Natural killer cell treated with Interleukin-12 subunit alpha and Interleukin-12 subunit beta and Interleukin-15 and Interleukin-18, amount 100 ng/mL, for 72 hours (primary cell): ENCODE results near the gene MYL9. TPM values are rescaled to one million over a fixed set of nuclear protein-coding genes. Genes with fewer than 3 reads are reported as not detected.
"Not testable (repeated sequence)": the region's sequence is repeated elsewhere in the genome, so short reads cannot be mapped to it uniquely, and the experiment has no call there.

ENCODE experiments used
- ATAC-seq, 2 donors: fragments of 150-1000 bp; cut with Tn5 transposase in 1 of 2; sonication (Bioruptor Pico), chemical (Tn5 transposase) in 1 of 2; 2 replicates each; pipeline ENCODE4 v1.10.0; 2021
- DNase-seq: peaks from one replicate; pipeline ENCODE4 v3.0.0; 2022; ENCODE audit warnings: low spot score
- H3K27ac Mint-ChIP-seq, 2 donors: 1 replicate in 1 of 2; 2 replicates in 1 of 2; pipeline ENCODE4 v1.8.0; 2022; ENCODE audit warnings: mixed read lengths in 2 of 2, mild to moderate bottlenecking in 1 of 2, moderate library complexity in 1 of 2
- H3K27me3 Mint-ChIP-seq, 2 donors: 1 replicate in 1 of 2; 2 replicates in 1 of 2; pipeline ENCODE4 v1.8.0; 2022; ENCODE audit warnings: mixed read lengths in 2 of 2
- H3K36me3 Mint-ChIP-seq: one replicate; pipeline ENCODE4 v1.8.0; 2022; ENCODE audit warnings: mixed read lengths
- H3K4me1 Mint-ChIP-seq, 2 donors: 1 replicate in 1 of 2; 2 replicates in 1 of 2; pipeline ENCODE4 v1.8.0; 2022; ENCODE audit warnings: low read depth in 2 of 2, mixed read lengths in 2 of 2, mild to moderate bottlenecking in 1 of 2
- H3K4me3 Mint-ChIP-seq: one replicate; pipeline ENCODE4 v1.8.0; 2022; ENCODE audit warnings: mixed read lengths
- H3K9me3 Mint-ChIP-seq: 2 replicates; pipeline ENCODE4 v1.8.0; 2022; ENCODE audit warnings: mixed read lengths
- total RNA-seq, 2 donors: library from RNA; stranded (reverse); gene quantifications; one replicate each; pipeline ENCODE4 v1.2.3, GENCODE V29; 2022

MYL9 gene
- total RNA-seq, 2 donors from 2014 or later, result 0.76 TPM; not detected in 1

DNA sequence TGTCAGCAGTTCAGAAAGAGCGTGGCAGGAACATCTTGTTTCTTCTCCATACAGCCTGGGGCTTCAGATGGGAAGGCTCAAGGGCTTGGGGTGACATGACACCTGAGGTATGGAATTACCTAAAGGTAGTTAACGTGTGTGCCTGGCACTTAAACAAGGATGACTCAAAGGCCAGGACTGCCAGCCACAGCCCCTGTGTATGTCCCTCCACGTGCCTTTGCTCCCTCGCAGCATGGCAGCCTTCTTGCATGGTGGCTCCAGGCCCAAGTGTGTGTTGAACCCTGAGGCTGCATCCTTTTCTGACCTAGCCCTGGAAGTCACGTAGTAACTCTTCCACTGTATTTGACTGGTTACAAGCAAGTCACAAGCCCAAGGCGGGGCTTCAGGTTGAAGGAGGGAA is 33.6 kb upstream of the MYL9 start:
- DNase-seq, result no peak
- no peaks in the 10 kb centered on the region for H3K9me3 Mint-ChIP-seq
- peaks cover 11% of the 10 kb centered on the region for H3K36me3 Mint-ChIP-seq
- no peak overlapping the region for H3K4me3 Mint-ChIP-seq
- no peak overlapping the region for H3K27ac Mint-ChIP-seq
- ATAC-seq, result no peak
- H3K4me1 Mint-ChIP-seq, result peaks cover 5 to 11% of the 10 kb centered on the region in 2 donors
- no peaks in the 10 kb centered on the region for H3K27me3 Mint-ChIP-seq

DNA sequence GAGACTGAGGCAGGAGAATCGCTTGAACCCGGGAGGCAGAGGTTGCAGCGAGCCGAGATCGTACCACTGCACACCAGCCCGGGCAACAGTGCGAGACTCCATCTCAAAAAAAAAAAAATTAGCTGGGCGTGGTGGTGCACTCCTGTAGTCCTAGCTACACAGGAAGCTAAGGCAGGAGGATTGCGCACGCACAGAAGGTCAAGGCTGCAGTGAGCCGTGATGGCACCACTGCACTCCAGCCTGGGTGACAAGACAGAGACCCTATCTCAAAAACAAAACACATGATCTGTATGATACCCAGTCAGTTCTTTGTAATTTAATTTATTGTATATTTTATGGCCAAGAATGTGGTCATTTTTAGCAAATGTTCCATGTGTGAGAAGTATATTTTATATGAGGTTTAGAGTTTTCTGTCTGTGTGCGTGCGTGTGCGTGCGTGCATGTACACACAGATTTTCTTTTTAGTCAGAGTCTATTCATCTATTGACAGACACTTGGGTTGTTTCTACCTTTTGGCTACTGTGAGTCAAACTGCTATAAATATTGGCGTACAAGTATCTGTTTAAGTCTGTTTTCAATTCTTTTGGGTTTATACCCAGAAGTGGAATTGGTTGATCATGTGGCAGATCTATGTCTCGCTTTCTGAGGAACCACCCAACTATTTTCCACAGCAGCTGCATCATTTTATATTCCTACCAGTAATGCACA is 22.2 kb upstream of the MYL9 start:
- no peaks in the 10 kb centered on the region for H3K4me1 Mint-ChIP-seq
- DNase-seq (no peak), ATAC-seq (peak in 1 of 2 donors; percentile 52)
- H3K36me3 Mint-ChIP-seq, result no peaks in the 10 kb centered on the region
- peak overlapping the region in 1 of 2 donors; percentile 2 for H3K27ac Mint-ChIP-seq
- no peaks in the 10 kb centered on the region for H3K9me3 Mint-ChIP-seq
- no peaks in the 10 kb centered on the region for H3K27me3 Mint-ChIP-seq
- H3K4me3 Mint-ChIP-seq, result no peak overlapping the region

DNA sequence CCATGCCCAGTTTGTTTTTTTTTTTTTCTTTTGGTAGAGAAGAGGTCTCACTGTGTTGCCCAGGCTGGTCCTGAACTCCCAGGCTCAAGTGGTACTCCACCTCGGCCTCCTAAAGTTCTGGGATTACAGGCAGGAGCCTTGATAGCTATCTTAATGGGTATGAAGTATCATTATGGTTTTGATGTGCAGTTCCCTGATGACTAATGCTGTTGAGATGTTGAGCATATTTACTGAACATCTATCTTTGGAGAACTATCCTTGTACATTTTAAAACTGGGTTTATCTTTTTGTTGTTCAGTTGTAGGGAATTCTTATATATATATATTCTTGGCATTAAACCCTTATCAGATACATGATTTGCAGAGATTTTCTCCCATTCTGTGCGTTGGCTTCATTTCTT is 21.4 kb upstream of the MYL9 start:
- ATAC-seq (no peak), DNase-seq (no peak)
- no peaks in the 10 kb centered on the region for H3K36me3 Mint-ChIP-seq
- no peaks in the 10 kb centered on the region for H3K4me1 Mint-ChIP-seq
- H3K27ac Mint-ChIP-seq, result peak overlapping the region in 1 of 2 donors; percentile 2
- no peak overlapping the region for H3K4me3 Mint-ChIP-seq
- H3K9me3 Mint-ChIP-seq, result no peaks in the 10 kb centered on the region
- H3K27me3 Mint-ChIP-seq, result no peaks in the 10 kb centered on the region

DNA sequence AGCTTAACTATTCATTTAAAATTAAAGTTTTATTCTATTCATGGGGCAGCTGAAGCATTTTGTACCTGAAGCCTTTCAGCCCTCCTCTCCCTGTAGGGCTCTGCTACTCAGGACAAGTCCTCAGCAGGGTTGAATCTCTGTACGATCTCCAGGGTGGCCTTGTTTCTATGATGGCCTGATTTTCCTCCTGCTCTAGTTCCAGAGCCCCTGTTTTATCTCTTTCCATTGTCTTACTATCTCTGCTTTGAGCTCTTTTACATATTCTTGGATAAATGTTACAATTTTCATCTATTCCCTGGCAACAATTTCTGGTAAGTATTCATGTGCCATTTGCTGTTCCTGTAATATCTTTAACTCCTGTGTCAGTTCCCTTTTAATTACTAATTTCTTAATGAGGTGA is 19.8 kb upstream of the MYL9 start:
- H3K4me3 Mint-ChIP-seq, result no peak overlapping the region
- no peak for ATAC-seq
- no peaks in the 10 kb centered on the region for H3K36me3 Mint-ChIP-seq
- no peak for DNase-seq
- no peak overlapping the region for H3K27ac Mint-ChIP-seq
- no peaks in the 10 kb centered on the region for H3K9me3 Mint-ChIP-seq
- H3K27me3 Mint-ChIP-seq, result no peaks in the 10 kb centered on the region
- H3K4me1 Mint-ChIP-seq, result no peaks in the 10 kb centered on the region

DNA sequence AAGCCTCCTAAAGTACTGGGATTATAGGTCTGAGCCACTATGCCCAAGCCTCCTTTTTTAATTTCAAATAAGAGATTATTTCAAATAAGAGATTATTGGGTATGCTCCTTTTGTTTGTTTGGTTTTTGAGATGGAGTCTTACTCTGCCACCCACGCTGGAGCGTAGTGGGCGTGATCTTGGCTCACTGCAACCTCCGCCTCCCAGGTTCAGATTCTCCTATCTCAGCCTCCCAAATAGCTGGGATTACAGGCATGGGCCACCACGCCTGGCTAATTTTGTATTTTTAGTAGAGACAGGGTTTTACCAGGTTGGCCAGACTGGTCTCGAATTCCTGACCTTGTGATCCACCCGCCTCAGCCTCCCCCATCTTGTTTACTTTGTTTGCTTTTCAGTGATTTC is 18.9 kb upstream of the MYL9 start:
- H3K9me3 Mint-ChIP-seq, H3K36me3 Mint-ChIP-seq, ATAC-seq, H3K4me1 Mint-ChIP-seq, H3K27ac Mint-ChIP-seq, DNase-seq, H3K4me3 Mint-ChIP-seq, H3K27me3 Mint-ChIP-seq: not testable (repeated sequence)

DNA sequence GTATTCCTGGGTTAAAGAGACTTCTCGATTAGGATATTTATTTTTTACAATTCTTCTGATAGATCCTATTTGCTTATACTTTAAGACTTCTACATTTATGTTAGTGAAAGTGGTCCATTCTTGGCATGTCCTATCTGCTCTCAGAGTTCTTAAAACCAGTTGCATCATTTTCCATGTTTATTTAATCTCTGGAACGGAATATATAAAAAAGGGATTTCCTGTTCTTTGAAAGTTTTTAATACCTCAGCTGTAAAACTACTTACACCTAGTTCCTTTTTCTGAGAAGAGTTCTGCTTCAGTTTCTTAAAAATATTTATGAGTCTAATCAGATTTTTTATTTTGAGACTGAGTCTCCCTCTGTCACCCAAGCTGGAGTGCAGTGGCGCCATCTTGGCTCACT is 18.0 kb upstream of the MYL9 start:
- Mint-ChIP-seq H3K4me3 (no peak overlapping the region), H3K36me3 (no peaks in the 10 kb centered on the region), H3K27me3 (no peaks in the 10 kb centered on the region), H3K9me3 (no peaks in the 10 kb centered on the region), H3K4me1 (no peaks in the 10 kb centered on the region), H3K27ac (no peak overlapping the region)
- ATAC-seq, result no peak
- no peak for DNase-seq

DNA sequence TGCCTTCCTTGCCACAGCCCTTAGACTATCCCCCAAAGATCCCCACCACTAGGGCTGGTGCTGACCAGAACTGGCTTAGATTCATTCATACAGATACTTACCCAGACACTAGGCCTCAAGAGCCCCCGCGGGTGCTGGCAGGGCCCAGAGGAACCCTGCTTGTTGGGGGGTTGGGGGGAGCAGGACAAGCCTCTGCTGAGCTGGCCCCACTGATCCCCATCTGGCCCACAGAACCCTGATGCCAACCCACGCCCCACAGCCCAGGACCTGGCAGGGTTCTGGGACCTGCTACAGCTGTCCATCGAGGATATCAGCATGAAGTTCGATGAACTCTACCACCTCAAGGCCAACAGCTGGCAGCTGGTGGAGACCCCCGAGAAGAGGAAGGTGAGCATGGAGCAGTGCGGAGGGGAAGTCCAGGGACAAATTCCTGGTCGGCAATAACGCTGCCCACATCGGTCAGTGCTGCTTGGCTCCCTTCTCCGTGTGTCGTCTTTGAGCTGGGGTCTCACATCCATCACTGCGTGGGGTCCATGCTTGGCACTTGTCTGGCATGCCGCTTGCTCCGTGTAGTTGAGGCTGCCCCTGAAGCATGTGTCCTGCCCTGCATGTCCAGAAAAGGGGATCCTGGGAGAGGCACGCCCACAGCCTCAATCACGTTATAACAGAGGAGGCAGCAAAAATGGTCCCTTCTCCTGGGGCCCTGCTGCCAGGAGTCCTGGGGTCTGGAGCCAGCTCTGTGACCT is 15.5 kb upstream of the MYL9 start:
- no peak overlapping the region for H3K27ac Mint-ChIP-seq
- peak in 1 of 2 donors; percentile 24 for ATAC-seq

DNA sequence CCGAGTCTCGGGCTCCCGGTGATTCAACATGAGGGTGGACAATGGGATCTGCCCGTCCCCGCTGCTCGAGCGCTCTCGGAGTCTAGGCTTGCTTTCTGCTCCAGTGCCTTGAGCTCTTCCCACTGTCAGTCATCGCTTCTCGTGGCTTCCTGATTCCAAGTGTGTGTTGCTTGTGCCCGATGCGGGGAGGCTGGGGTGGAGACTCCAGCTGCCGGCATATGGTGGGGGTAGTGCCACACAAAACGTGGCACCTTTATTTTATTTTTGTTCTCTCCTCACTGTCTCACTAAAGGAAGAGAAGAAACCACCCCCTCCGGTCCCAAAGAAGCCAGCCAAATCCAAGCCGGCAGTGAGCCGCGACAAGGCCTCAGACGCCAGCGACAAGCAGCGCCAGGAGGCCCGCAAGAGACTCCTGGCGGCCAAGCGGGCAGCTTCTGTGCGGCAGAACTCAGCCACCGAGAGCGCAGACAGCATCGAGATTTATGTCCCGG is 14.8 kb upstream of the MYL9 start:
- Mint-ChIP-seq H3K27ac (no peak overlapping the region), H3K4me1 (no peaks in the 10 kb centered on the region), H3K36me3 (no peaks in the 10 kb centered on the region), H3K4me3 (no peak overlapping the region), H3K9me3 (no peaks in the 10 kb centered on the region), H3K27me3 (no peaks in the 10 kb centered on the region)
- ATAC-seq (no peak), DNase-seq (no peak)

More for the DNA sequence above, 15.5 kb upstream of the MYL9 start:
- no peaks in the 10 kb centered on the region for H3K9me3 Mint-ChIP-seq
- DNase-seq, result no peak
- no peaks in the 10 kb centered on the region for H3K27me3 Mint-ChIP-seq
- no peak overlapping the region for H3K4me3 Mint-ChIP-seq
- no peaks in the 10 kb centered on the region for H3K36me3 Mint-ChIP-seq
- no peaks in the 10 kb centered on the region for H3K4me1 Mint-ChIP-seq

DNA sequence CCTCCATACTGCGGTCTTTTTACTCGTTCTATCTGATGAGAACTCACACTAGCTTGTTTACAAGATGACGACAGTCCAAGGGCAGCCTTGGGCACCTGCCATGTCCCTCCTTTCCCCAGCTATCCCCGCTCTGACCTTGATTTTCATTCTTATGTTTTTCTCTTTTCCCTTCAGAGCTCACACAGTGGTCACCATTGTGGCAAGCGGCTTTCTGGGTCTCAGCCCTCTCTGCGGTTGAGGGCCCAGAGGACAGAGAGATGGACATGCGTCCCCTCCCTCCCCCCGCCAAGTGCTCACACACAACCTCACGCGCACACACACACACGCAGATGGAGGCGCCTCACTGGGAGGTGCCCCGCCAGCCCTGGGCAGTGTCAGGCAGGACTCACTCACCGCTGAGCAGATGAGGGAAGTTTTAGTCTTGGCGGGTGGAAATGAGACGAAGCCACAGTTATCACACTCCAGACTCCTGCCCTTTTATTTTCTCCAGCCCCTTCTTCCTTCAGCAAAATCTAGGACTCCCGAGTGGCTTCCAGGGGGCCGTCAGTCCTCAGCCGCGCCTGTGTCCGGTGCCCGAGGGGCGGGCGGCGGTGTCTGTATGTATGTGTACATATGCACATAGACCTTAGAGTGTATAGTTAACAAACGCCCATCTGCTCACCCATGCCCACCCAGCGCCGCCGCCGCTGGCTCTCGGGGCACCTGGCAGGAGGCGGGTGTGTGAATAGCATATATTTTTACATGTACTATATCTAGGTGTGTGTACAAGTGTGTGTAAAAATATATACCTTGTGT is 13.8 kb upstream of the MYL9 start:
- H3K4me3 Mint-ChIP-seq, result no peak overlapping the region
- H3K36me3 Mint-ChIP-seq, result no peaks in the 10 kb centered on the region
- H3K27me3 Mint-ChIP-seq, result no peaks in the 10 kb centered on the region
- no peak overlapping the region for H3K27ac Mint-ChIP-seq
- no peaks in the 10 kb centered on the region for H3K9me3 Mint-ChIP-seq
- DNase-seq (no peak), ATAC-seq (no peak)
- H3K4me1 Mint-ChIP-seq, result no peaks in the 10 kb centered on the region

DNA sequence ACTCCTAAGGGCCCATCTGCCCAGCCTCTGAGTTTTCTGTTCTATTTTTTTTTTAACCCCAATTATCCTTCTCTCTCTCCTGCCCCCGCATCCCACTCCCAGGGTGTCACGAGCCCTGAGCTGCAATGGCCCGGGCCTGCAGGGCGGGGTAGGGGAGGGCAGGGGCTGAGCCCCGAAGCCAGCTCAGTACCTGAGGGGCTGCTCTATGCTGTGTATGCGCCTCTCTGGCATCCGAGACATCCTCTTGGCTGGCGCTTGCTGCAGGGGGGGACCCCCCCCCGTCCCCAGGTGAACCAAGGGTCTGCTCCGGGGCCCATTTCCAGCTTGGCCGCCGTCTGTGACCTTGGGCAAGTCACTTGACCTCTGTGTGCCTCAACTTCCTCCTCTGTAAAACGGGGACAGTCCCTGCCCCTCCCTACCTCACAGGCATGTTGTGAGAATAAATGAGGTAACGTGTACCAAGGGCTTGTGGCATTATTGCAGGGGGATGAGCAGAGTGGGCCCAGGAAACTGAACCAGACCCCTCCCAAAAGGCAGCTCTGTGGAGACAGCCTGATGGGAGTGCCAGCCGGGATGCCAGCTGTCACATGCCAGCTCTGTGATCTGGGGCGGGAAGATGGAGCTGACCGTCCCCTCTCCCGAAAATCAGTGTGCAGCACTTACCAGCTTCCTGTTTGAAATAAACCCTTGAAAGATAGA is 13.0 kb upstream of the MYL9 start:
- H3K27ac Mint-ChIP-seq, result no peak overlapping the region
- H3K36me3 Mint-ChIP-seq, result no peaks in the 10 kb centered on the region
- H3K9me3 Mint-ChIP-seq, result no peaks in the 10 kb centered on the region
- ATAC-seq (no peak), DNase-seq (no peak)
- H3K4me1 Mint-ChIP-seq, result no peaks in the 10 kb centered on the region
- H3K4me3 Mint-ChIP-seq, result no peak overlapping the region
- no peaks in the 10 kb centered on the region for H3K27me3 Mint-ChIP-seq

DNA sequence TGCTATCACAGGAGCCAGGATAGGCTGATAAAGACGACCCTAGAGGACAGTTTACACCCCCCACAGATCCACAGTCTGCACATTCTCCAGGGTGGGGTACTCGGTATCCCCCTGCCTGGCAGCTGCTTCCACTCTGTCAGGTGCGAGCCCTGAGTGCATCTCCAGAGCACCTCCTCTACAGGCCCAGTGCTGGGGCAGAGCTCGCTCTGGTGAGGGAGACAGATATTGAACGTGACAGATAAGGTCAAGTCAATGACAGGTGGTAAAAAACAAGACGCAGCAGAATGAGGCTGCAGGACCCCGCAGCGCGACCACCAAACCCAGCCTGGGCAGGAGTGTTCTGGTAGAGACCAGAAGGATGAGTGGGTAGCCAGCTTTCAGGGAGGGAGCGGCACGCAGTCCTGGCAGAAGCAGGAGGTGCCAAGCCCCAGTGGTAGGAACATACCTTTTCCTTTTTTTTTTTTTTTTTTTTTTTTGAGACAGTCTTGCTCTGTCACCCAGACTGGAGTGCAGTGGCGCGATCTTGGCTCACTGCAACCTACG is 12.4 kb upstream of the MYL9 start:
- H3K36me3 Mint-ChIP-seq, result no peaks in the 10 kb centered on the region
- no peaks in the 10 kb centered on the region for H3K9me3 Mint-ChIP-seq
- DNase-seq (no peak), ATAC-seq (no peak)
- no peaks in the 10 kb centered on the region for H3K4me1 Mint-ChIP-seq
- H3K27me3 Mint-ChIP-seq, result no peaks in the 10 kb centered on the region
- H3K27ac Mint-ChIP-seq, result no peak overlapping the region
- H3K4me3 Mint-ChIP-seq, result no peak overlapping the region

DNA sequence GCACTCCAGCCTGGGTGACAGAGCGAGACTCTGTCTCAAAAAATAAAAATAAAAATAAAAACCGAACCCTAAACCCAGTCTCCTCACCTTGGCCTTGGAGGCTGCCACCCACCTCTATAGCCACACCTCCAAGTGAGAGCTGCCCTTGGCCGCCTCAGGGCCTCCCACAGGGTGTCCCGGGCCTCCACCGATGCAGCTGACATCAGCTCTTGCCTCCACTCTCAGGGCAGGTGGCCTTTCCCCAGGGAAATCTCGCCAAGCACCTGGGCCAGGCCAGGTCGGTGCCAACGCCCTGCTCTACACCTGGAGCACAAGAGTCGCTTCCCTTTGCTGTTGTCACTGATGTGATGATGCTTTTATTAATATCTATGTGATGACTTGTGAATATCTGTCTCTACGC is 8.9 kb upstream of the MYL9 start:
- Mint-ChIP-seq H3K27me3 (no peaks in the 10 kb centered on the region), H3K4me3 (no peak overlapping the region), H3K36me3 (no peaks in the 10 kb centered on the region), H3K9me3 (no peaks in the 10 kb centered on the region), H3K4me1 (no peaks in the 10 kb centered on the region), H3K27ac (no peak overlapping the region)
- ATAC-seq (no peak), DNase-seq (no peak)

DNA sequence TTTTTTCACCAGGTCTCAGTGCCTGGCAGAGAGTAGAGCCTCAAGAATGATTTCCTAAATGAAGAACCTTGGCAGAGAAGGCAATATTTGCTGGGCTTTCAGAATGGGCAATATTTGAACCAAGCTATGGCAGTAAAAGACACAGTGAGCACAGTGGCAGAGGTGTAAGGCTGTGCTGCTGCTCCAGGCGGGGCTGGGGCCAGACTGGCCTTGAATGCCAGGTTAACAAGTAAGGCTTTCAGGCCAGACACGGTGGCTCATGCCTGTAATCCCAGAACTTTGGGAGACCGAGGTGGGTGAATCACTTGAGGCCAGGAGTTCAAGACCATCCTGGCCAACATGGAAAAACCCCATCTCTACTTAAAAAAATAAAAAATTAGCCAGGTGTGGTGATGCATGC is 8.5 kb upstream of the MYL9 start:
- Mint-ChIP-seq H3K36me3 (no peaks in the 10 kb centered on the region), H3K27ac (no peak overlapping the region), H3K27me3 (no peaks in the 10 kb centered on the region), H3K9me3 (no peaks in the 10 kb centered on the region), H3K4me3 (no peak overlapping the region), H3K4me1 (no peaks in the 10 kb centered on the region)
- DNase-seq (no peak), ATAC-seq (no peak)
